ENCODE results near the gene PLA2G6.

DNA sequence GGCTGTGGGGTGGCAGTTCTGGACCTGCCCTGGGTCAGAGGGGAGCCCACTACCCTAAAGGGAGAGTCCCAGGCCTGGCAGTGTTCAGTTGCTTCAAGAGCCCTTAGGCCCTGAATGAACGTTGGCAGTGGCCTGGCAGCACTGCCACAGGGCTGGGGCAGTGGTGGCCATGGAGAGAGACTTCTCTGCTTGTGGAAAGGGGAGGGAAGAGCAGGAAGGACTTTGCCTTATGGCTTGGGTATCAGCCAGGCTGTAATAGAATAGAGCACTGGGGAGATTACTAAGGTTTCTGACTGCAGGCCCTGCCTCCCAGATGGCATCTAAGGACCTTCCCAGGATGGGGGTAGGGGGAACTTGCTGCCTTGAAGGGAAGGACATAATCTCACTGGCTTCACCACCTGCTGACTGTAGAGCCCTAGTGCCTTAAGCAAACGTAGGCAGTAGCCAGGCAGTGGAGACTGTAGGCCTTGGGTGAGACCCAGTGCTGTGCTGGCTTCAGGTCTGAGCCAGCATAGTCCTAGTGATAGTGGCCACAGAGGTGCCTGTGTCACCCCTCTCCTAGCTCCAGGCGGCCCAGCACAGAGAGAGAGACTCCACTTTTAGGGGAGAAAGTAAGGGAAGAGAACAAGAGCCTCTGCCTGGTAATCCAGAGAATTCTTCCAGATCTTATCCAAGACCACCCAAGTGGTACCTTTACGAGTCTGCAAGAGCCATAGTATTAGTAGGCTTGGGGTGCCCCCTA lies 27.6 kb downstream of the PLA2G6 start:
- TF ChIP-seq TAF1 (IDR thresholded peaks at IDR 0.05; ENCODE audit: low read depth, low read length): no peak
- TF ChIP-seq POU2F2 (IDR thresholded peaks at IDR 0.05; ENCODE audit: low read depth, low read length): no peak
